ENCODE data around the gene TXLNG. TPM values are rescaled to one million over a fixed set of nuclear protein-coding genes. Genes with fewer than 3 reads are reported as not detected.

Gene TXLNG
- total RNA-seq, 3 donors from 2014 or later, result 8.5 to 13.2 (median 8.9) TPM

- no peaks in the 10 kb centered on the region for H3K4me1 ChIP-seq (ENCODE audit: low read depth)
- no peak for TF ChIP-seq CTCF (IDR thresholded peaks at IDR 0.05)
- intact Hi-C loops (cut with DNase I, micrococcal nuclease), result no loop called here
- no peak overlapping the region for H3K4me3 ChIP-seq
- DNase-seq (no peak), ATAC-seq (no peak)
- no peaks in the 10 kb centered on the region for H3K36me3 ChIP-seq (ENCODE audit: low read depth)
- H3K9me3 ChIP-seq, result no peaks in the 10 kb centered on the region
These were observed 11.6 kb downstream of the TXLNG start for GRCh38 chrX:16797841-16798240.

GRCh38 chrX:16804923-16805464 is 18.7 kb downstream of the TXLNG start:
- ATAC-seq, result no peak
- Histone ChIP-seq H3K4me3 (no peak overlapping the region), H3K9me3 (no peaks in the 10 kb centered on the region), H3K4me1 (ENCODE audit: low read depth) (no peaks in the 10 kb centered on the region), H3K36me3 (ENCODE audit: low read depth) (no peaks in the 10 kb centered on the region)
- no peak for DNase-seq
- TF ChIP-seq CTCF (IDR thresholded peaks at IDR 0.05), result no peak
- intact Hi-C loops (cut with DNase I, micrococcal nuclease), result no loop called here

- peak; percentile 81 for ATAC-seq
- DNase-seq, result no peak
- intact Hi-C loops (cut with DNase I, micrococcal nuclease), result no loop called here
- Histone ChIP-seq H3K4me1 (ENCODE audit: low read depth) (no peaks in the 10 kb centered on the region), H3K4me3 (no peak overlapping the region), H3K9me3 (no peaks in the 10 kb centered on the region), H3K36me3 (ENCODE audit: low read depth) (no peaks in the 10 kb centered on the region)
- no peak for TF ChIP-seq CTCF (IDR thresholded peaks at IDR 0.05)
These were observed 21.3 kb downstream of the TXLNG start for GRCh38 chrX:16807548-16807947.

GRCh38 chrX:16807976-16808542 is 21.8 kb downstream of the TXLNG start:
- ATAC-seq, result peak; percentile 96
- Histone ChIP-seq H3K4me3 (no peak overlapping the region), H3K4me1 (ENCODE audit: low read depth) (no peaks in the 10 kb centered on the region), H3K36me3 (ENCODE audit: low read depth) (no peaks in the 10 kb centered on the region), H3K9me3 (no peaks in the 10 kb centered on the region)
- DNase-seq, result peak in 1 of 3 donors; percentile 54
- TF ChIP-seq CTCF (IDR thresholded peaks at IDR 0.05), result no peak
- intact Hi-C loops (cut with DNase I, micrococcal nuclease), result no loop called here

GRCh38 chrX:16814597-16814996 is 28.3 kb downstream of the TXLNG start:
- DNase-seq (no peak), ATAC-seq (peak; percentile 48)
- no peaks in the 10 kb centered on the region for H3K36me3 ChIP-seq (ENCODE audit: low read depth)
- H3K9me3 ChIP-seq, result no peaks in the 10 kb centered on the region
- intact Hi-C loops (cut with DNase I, micrococcal nuclease), result no loop called here
- no peak for TF ChIP-seq CTCF (IDR thresholded peaks at IDR 0.05)
- no peaks in the 10 kb centered on the region for H3K4me1 ChIP-seq (ENCODE audit: low read depth)
- no peak overlapping the region for H3K4me3 ChIP-seq

Data from mucosa of descending colon (tissue), 3 donors.